Diencephalon (tissue), 1 donor: ENCODE data around the gene RAB23. TPM values are rescaled to one million over a fixed set of nuclear protein-coding genes. Genes with fewer than 3 reads are reported as not detected.

Experiments used
- total RNA-seq: library from RNA; depleted of rRNA; stranded (reverse); fragments of >200 nt; gene quantifications from one replicate; pipeline ENCODE4 v1.2.3, GENCODE V29; 2014

RAB23 gene
- total RNA-seq: 37.6 TPM

GRCh38 chr6:57221936-57222742 is at the start of gene RAB23:
RAB23 (minus strand) TSS chr6:57222307; CDS start chr6:57210380, 11,927 bp downstream.

GRCh38 chr6:57172136-57173055 is 49.7 kb downstream of the RAB23 start, which contains the start of gene BAG2:
BAG2 (plus strand) TSS chr6:57172326; CDS start chr6:57172698, 372 bp downstream.

Other genes starting within 250 kb of the RAB23 start
- 79.6 TPM for gene KIAA1586, start 175.6 kb downstream of the RAB23 start, total RNA-seq
- 147 TPM for gene ZNF451, start 132.1 kb downstream of the RAB23 start, total RNA-seq
- gene BAG2, start 50.0 kb downstream of the RAB23 start, total RNA-seq: 4.2 TPM
- 18.0 TPM for gene PRIM2, start 95.3 kb upstream of the RAB23 start, total RNA-seq